IMR-90 (cell line): Measurements from ENCODE around the gene ADAP1. TPM values are rescaled to one million over a fixed set of nuclear protein-coding genes. Genes with fewer than 3 reads are reported as not detected.

Experiments
- ATAC-seq: fragments of 200-7000 bp; cut with Tn5 transposase; 2 replicates; pipeline ENCODE4 v1.9.1; 2020; ENCODE audit warnings: low read depth, mild to moderate bottlenecking, moderate library complexity
- BruUV-seq: library from RNA; stranded (reverse); fragments of 400-500 nt; replicated peaks from 2 replicates; lab custom pipeline; 2021; lab: Mats Ljungman, UMichigan
- CTCF ChIA-PET: fragments of 300-600 bp; formaldehyde crosslinking; extraction: SDS; loops from one replicate; lab custom pipeline; 2021; ENCODE audit warnings: antibody characterized with exemption; lab: Yijun Ruan, JAX
- POLR2A ChIA-PET: fragments of 300-600 bp; sonication (Branson Sonifier 250); formaldehyde crosslinking; loops from one replicate; lab custom pipeline; 2022; ENCODE audit warnings: antibody characterized with exemption; ENCODE audit not compliant: unreplicated experiment; lab: Charles Lee
- DNase-seq: peaks from one replicate; pipeline ENCODE4 v3.0.0; 2013
- H2AFZ ChIP-seq: replicated peaks from 2 replicates; pipeline ENCODE3; 2013; ENCODE audit warnings: low read length, mild to moderate bottlenecking; ENCODE audit not compliant: poor library complexity
- H2AK5ac ChIP-seq: 2 replicates; pipeline ENCODE4 v1.6.1; 2013; ENCODE audit warnings: low read depth, low read length, inconsistent platforms
- H2AK9ac ChIP-seq: replicated peaks from 2 replicates; pipeline ENCODE3; 2013; ENCODE audit warnings: mild to moderate bottlenecking, low read depth, low read length, moderate library complexity; ENCODE audit not compliant: poor library complexity
- H2BK120ac ChIP-seq: 2 replicates; pipeline ENCODE4 v1.6.1; 2013; ENCODE audit warnings: low read depth, low read length, inconsistent platforms
- H2BK15ac ChIP-seq: 3 replicates; pipeline ENCODE4 v1.6.1; 2013; ENCODE audit warnings: low read depth, low read length, inconsistent platforms
- H2BK20ac ChIP-seq: 2 replicates; pipeline ENCODE4 v1.6.1; 2013; ENCODE audit warnings: low read depth, mild to moderate bottlenecking, inconsistent platforms, low read length, moderate library complexity
- H2BK5ac ChIP-seq: 2 replicates; pipeline ENCODE4 v1.6.1; 2013; ENCODE audit warnings: mild to moderate bottlenecking, low read depth, low read length, inconsistent platforms; ENCODE audit not compliant: poor library complexity, severe bottlenecking
- H3K14ac ChIP-seq: replicated peaks from 2 replicates; pipeline ENCODE4 v1.6.1; 2013; ENCODE audit warnings: low read depth, low read length, inconsistent platforms
- H3K18ac ChIP-seq: 2 replicates; pipeline ENCODE4 v1.6.1; 2013; ENCODE audit warnings: low read depth, low read length, control low read depth
- H3K23ac ChIP-seq: 2 replicates; pipeline ENCODE4 v1.6.1; 2013; ENCODE audit warnings: low read depth, low read length, inconsistent platforms
- H3K27ac ChIP-seq: 2 replicates; pipeline ENCODE4 v1.5.1; 2013; ENCODE audit warnings: mild to moderate bottlenecking, control low read depth, low read length; ENCODE audit not compliant: insufficient read depth
- H3K27me3 ChIP-seq: 2 replicates; pipeline ENCODE4 v1.6.1; 2013; ENCODE audit warnings: low read length; ENCODE audit not compliant: control insufficient read depth, insufficient read depth
- H3K36me3 ChIP-seq: 2 replicates; pipeline ENCODE4 v1.6.1; 2013; ENCODE audit warnings: low read length, mixed read lengths; ENCODE audit not compliant: control insufficient read depth, insufficient read depth
- H3K4ac ChIP-seq: 2 replicates; pipeline ENCODE4 v1.6.1; 2013; ENCODE audit warnings: low read depth, low read length, inconsistent platforms
- H3K4me1 ChIP-seq: 2 replicates; pipeline ENCODE4 v1.6.1; 2013; ENCODE audit warnings: low read length, mixed read lengths; ENCODE audit not compliant: control insufficient read depth, insufficient read depth
- H3K4me2 ChIP-seq: 2 replicates; pipeline ENCODE4 v1.6.1; 2013; ENCODE audit warnings: low read depth, mild to moderate bottlenecking, control low read depth, low read length, moderate library complexity
- H3K4me3 ChIP-seq: 2 replicates; pipeline ENCODE4 v1.5.1; 2013; ENCODE audit warnings: low read depth, mild to moderate bottlenecking, control low read depth, low read length, moderate library complexity; ENCODE audit not compliant: insufficient read depth
- H3K56ac ChIP-seq: 2 replicates; pipeline ENCODE4 v1.6.1; 2013; ENCODE audit warnings: low read length, inconsistent platforms; ENCODE audit not compliant: insufficient read depth; ENCODE audit errors: extremely low read depth
- H3K79me1 ChIP-seq, 2 experiments: 2 replicates each; pipeline ENCODE4 v1.6.1; 2013; ENCODE audit warnings: low read length in 2 of 2, inconsistent platforms in 1 of 2, low read depth in 1 of 2
- H3K9ac ChIP-seq: 2 replicates; pipeline ENCODE4 v1.6.1; 2013; ENCODE audit warnings: low read depth, low read length, control low read depth
- H3K9me1 ChIP-seq: 2 replicates; pipeline ENCODE4 v1.6.1; 2013; ENCODE audit warnings: low read length, inconsistent platforms; ENCODE audit not compliant: insufficient read depth
- H3K9me3 ChIP-seq: 2 replicates; pipeline ENCODE4 v1.6.1; 2013; ENCODE audit warnings: low read length; ENCODE audit not compliant: control insufficient read depth, insufficient read depth
- H4K20me1 ChIP-seq: 2 replicates; pipeline ENCODE4 v1.6.1; 2013; ENCODE audit warnings: low read length, inconsistent platforms; ENCODE audit not compliant: insufficient read depth
- H4K5ac ChIP-seq: 2 replicates; pipeline ENCODE4 v1.6.1; 2013; ENCODE audit warnings: mild to moderate bottlenecking, low read depth, low read length, control low read depth
- H4K8ac ChIP-seq, 2 experiments: 2 replicates each; pipeline ENCODE4 v1.6.1; 2013; ENCODE audit warnings: low read depth in 2 of 2, low read length in 2 of 2, control low read depth in 1 of 2, inconsistent platforms in 1 of 2
- H4K91ac ChIP-seq: 2 replicates; pipeline ENCODE4 v1.6.1; 2013; ENCODE audit warnings: low read depth, low read length, inconsistent platforms; ENCODE audit not compliant: insufficient read depth
- BHLHE40 ChIP-seq: fragments of 150-350 bp; IDR thresholded peaks from 2 replicates; pipeline ENCODE4 v1.6.1; 2016; ENCODE audit warnings: mild to moderate bottlenecking, low read depth, low read length
- CEBPB ChIP-seq: IDR thresholded peaks from 2 replicates; pipeline ENCODE4 v1.6.1; 2012; ENCODE audit warnings: low read depth, low read length, improper control_type of control experiment
- CHD1 ChIP-seq: IDR thresholded peaks from 2 replicates; pipeline ENCODE4 v1.6.1; 2012; ENCODE audit warnings: low read depth, low read length, improper control_type of control experiment
- FOS ChIP-seq: fragments of 150-350 bp; IDR thresholded peaks from 2 replicates; pipeline ENCODE4 v1.6.1; 2016; ENCODE audit warnings: low read depth, low read length
- MAFK ChIP-seq: IDR thresholded peaks from 2 replicates; pipeline ENCODE4 v1.6.1; 2012; ENCODE audit warnings: low read depth, low read length, improper control_type of control experiment
- MXI1 ChIP-seq: IDR thresholded peaks from 2 replicates; pipeline ENCODE4 v1.6.1; 2012; ENCODE audit warnings: low read depth, mild to moderate bottlenecking, low read length, moderate library complexity, borderline replicate concordance
- NFE2L2 ChIP-seq: fragments of 150-350 bp; IDR thresholded peaks from 2 replicates; pipeline ENCODE4 v1.6.1; 2016; ENCODE audit warnings: low read depth, mild to moderate bottlenecking, low read length
- POLR2A ChIP-seq: IDR thresholded peaks from 2 replicates; pipeline ENCODE4 v1.6.1; 2012; ENCODE audit warnings: mild to moderate bottlenecking, low read depth, low read length
- RCOR1 ChIP-seq: IDR thresholded peaks from 2 replicates; pipeline ENCODE4 v1.6.1; 2012; ENCODE audit warnings: mild to moderate bottlenecking, low read length, improper control_type of control experiment; ENCODE audit not compliant: insufficient replicate concordance
- RFX5 ChIP-seq: IDR thresholded peaks from 2 replicates; pipeline ENCODE4 v1.8.0; 2012; ENCODE audit warnings: low read depth, mild to moderate bottlenecking, low read length, moderate library complexity
- USF2 ChIP-seq: fragments of 150-350 bp; IDR thresholded peaks from 2 replicates; pipeline ENCODE4 v1.6.1; 2017; ENCODE audit warnings: mild to moderate bottlenecking, antibody characterized with exemption, low read length, low read depth
- WGBS, 2 experiments: methylation state at CpG; one replicate each; pipeline versions ENCODE4 v1.1.5 to v1.1.7; 2013; ENCODE audit warnings: missing lambda C conversion rate in 2 of 2; ENCODE audit not compliant: insufficient read length in 1 of 2; ENCODE audit errors: extremely low coverage in 2 of 2; 5-methylcytosine and 5-hydroxymethylcytosine counted together
- dilution Hi-C: fragments of 300-500 bp; cut with HindIII; formaldehyde crosslinking; loops from one replicate; pipeline ENCODE4 v1.14.3; 2018; ENCODE audit warnings: low sequenced_read_pairs; ENCODE audit not compliant: unreplicated experiment
- in situ Hi-C: fragments of 300-500 bp; cut with MboI; formaldehyde crosslinking; loops from 3 replicates; pipeline ENCODE4 v1.14.3; 2019; ENCODE audit warnings: low sequenced_read_pairs, inconsistent platforms, mixed read lengths
- intact Hi-C: fragments of 100-400 bp; cut with micrococcal nuclease; formaldehyde crosslinking; loops from 2 replicates; pipeline ENCODE4 v1.10.0; 2022
- polyA plus RNA-seq, 3 experiments: library from polyadenylated mRNA; depleted of rRNA; stranded (reverse); fragments of >200 nt; gene quantifications; 2 replicates each; pipeline ENCODE4 v1.2.3, GENCODE V29; 2012; ENCODE audit warnings: low replicate concordance in 1 of 3
- total RNA-seq: library from RNA; depleted of rRNA; stranded (reverse); fragments of >200 nt; gene quantifications from 2 replicates; pipeline ENCODE4 v1.2.3, GENCODE V29; 2012

The ADAP1 gene
- total and polyA plus RNA-seq, 2 of the 4 experiments (the other 2 are of a cell fraction): 1.4 to 2.0 TPM

GRCh38 chr7:892648-893593, 61.6 kb downstream of the ADAP1 start (continued):
- no peak for TF ChIP-seq MAFK

- BruUV-seq: no TSS peak
- peaks cover 11 to 31% of the 10 kb centered on the region in 2 experiments for H3K79me1 ChIP-seq
- H3K9ac ChIP-seq: no peak overlapping the region
- no peaks in the 10 kb centered on the region for H3K27me3 ChIP-seq
- H4K20me1 ChIP-seq: peaks cover 24% of the 10 kb centered on the region
- ChIA-PET CTCF (no interaction called here), POLR2A (no interaction called here)
- in situ Hi-C loops: no loop called here
- H2BK120ac ChIP-seq: no peak overlapping the region
- no peak overlapping the region for H4K5ac ChIP-seq
- H3K23ac ChIP-seq: no peak overlapping the region
- DNase-seq (no peak), ATAC-seq (no peak)
- H3K27ac ChIP-seq: no peak overlapping the region
- 96% methylated on average over 11 of the region's 20 CpGs; no CpG with 5 or more reads in 1 of the 2 experiments for WGBS, 2 experiments
- peaks cover 69% of the 10 kb centered on the region for H3K36me3 ChIP-seq
- no peak overlapping the region for H2BK15ac ChIP-seq
- H3K4me3 ChIP-seq: no peak overlapping the region
- TF ChIP-seq CEBPB (no peak), MAFK (no peak), NFE2L2 (no peak), USF2 (no peak), POLR2A (no peak), BHLHE40 (no peak), RFX5 (no peak), CHD1 (no peak), MXI1 (no peak), RCOR1 (no peak), FOS (no peak)
- dilution Hi-C loops: no loop called here
- no peak overlapping the region for H3K18ac ChIP-seq
- H2BK20ac ChIP-seq: no peak overlapping the region
- intact Hi-C loops: no loop called here
- H3K14ac ChIP-seq: no peak overlapping the region
- H2AK9ac ChIP-seq: no peak overlapping the region
- H4K91ac ChIP-seq: no peak overlapping the region
- H2AK5ac ChIP-seq: no peak overlapping the region
- no peaks in the 10 kb centered on the region for H3K4me1 ChIP-seq
- no peak overlapping the region for H3K56ac ChIP-seq
- no peak overlapping the region for H3K4ac ChIP-seq
- no peaks in the 10 kb centered on the region for H3K9me3 ChIP-seq
- H2AFZ ChIP-seq: peak overlapping the region; percentile 32
- no peak overlapping the region for H3K4me2 ChIP-seq
- no peak overlapping the region for H2BK5ac ChIP-seq
- H3K9me1 ChIP-seq: 0 out of 2 replicates have a peak, but pooled peaks cover 5% of the 10 kb centered on the region
- no peak overlapping the region for H4K8ac ChIP-seq
These were observed 62.7 kb downstream of the ADAP1 start for GRCh38 chr7:891805-892204.
